HCT116 (cell line): ENCODE data around the gene DPH3. TPM values are rescaled to one million over a fixed set of nuclear protein-coding genes. Genes with fewer than 3 reads are reported as not detected.

Source experiments
- ATAC-seq: fragments of 200-7000 bp; cut with Tn5 transposase; 2 replicates; pipeline ENCODE4 v1.9.1; 2020; ENCODE audit warnings: mild to moderate bottlenecking, moderate library complexity
- BruUV-seq: library from RNA; stranded (reverse); fragments of 400-500 nt; replicated peaks from 2 replicates; lab custom pipeline; 2021; lab: Mats Ljungman, UMichigan
- CTCF ChIA-PET: fragments of 300-600 bp; sonication (Branson Sonifier 250); formaldehyde crosslinking; loops from one replicate; lab custom pipeline; 2021; ENCODE audit warnings: antibody characterized with exemption; lab: Charles Lee
- POLR2A ChIA-PET: fragments of 300-600, 350-600 bp; sonication (Branson Sonifier 250); formaldehyde crosslinking; loops from one replicate; lab custom pipeline; 2021; ENCODE audit warnings: antibody characterized with exemption; lab: Charles Lee
- RAD21 ChIA-PET, 2 experiments: fragments of 300-600 bp; sonication (Branson Sonifier 250); formaldehyde crosslinking; loops; one replicate each; lab custom pipeline; 2023; ENCODE audit warnings: low total read pairs in 2 of 2; ENCODE audit not compliant: uncharacterized antibody in 2 of 2, unreplicated experiment in 2 of 2, low non-redundant PET in 1 of 2; lab: Charles Lee
- DNase-seq: peaks from one replicate; pipeline ENCODE4 v3.0.0-alpha.2; 2010; ENCODE audit warnings: low read depth, low spot score
- H2AFZ ChIP-seq: fragments of 200-600 bp; shearing (Covaris generic), sonication (generic); 2 replicates; pipeline ENCODE4 v1.6.1; 2017; ENCODE audit warnings: low read depth, mixed run types, mixed read lengths, antibody characterized with exemption, low read length; ENCODE audit not compliant: poor library complexity, severe bottlenecking
- H3K27ac ChIP-seq: 2 replicates; pipeline ENCODE4 v1.5.1; 2012; ENCODE audit warnings: low read depth, low read length
- H3K27me3 ChIP-seq: fragments of 200-600 bp; sonication (generic); 2 replicates; pipeline ENCODE4 v1.6.1; 2016; ENCODE audit warnings: mixed run types, low read length, mixed read lengths; ENCODE audit not compliant: insufficient read depth
- H3K36me3 ChIP-seq, 2 experiments: fragments of 200-500 bp in 1 of 2; fragments of 200-600 bp in 1 of 2; sonication (Bioruptor generic) in 1 of 2; sonication (generic) in 1 of 2; 2 replicates each; pipeline versions ENCODE4 v1.5.1 to v1.6.1; 2014 to 2016; ENCODE audit warnings: low read length in 2 of 2, inconsistent platforms in 1 of 2, mixed read lengths in 1 of 2, mixed run types in 1 of 2; ENCODE audit not compliant: insufficient read depth in 2 of 2, control insufficient read depth in 1 of 2
- H3K4me1 ChIP-seq, 2 experiments: fragments of 200-600 bp in 1 of 2; sonication (generic) in 1 of 2; 2 replicates each; pipeline versions ENCODE4 v1.5.1 to v1.6.1; 2012 to 2017; ENCODE audit warnings: low read length in 2 of 2, inconsistent platforms in 1 of 2, mild to moderate bottlenecking in 1 of 2, mixed read lengths in 1 of 2, mixed run types in 1 of 2, moderate library complexity in 1 of 2; ENCODE audit not compliant: insufficient read depth in 2 of 2, control insufficient read depth in 1 of 2
- H3K4me2 ChIP-seq: fragments of 200-600 bp; sonication (generic); 2 replicates; pipeline ENCODE4 v1.6.1; 2017; ENCODE audit warnings: mixed run types, low read length, mixed read lengths
- H3K4me3 ChIP-seq, 2 experiments: fragments of 200-600 bp in 1 of 2; sonication (generic) in 1 of 2; replicated peaks in 1 of 2; 2 replicates each; pipeline ENCODE4 v1.5.1; 2011 to 2016; ENCODE audit warnings: low read length in 2 of 2, control low read depth in 1 of 2, low read depth in 1 of 2, mild to moderate bottlenecking in 1 of 2, mixed read lengths in 1 of 2, mixed run types in 1 of 2
- H3K79me2 ChIP-seq: fragments of 200-600 bp; sonication (generic); 2 replicates; pipeline ENCODE4 v1.6.1; 2017; ENCODE audit warnings: mild to moderate bottlenecking, mixed run types, low read length, moderate library complexity, mixed read lengths; ENCODE audit not compliant: insufficient read depth
- H3K9ac ChIP-seq: fragments of 200-600 bp; sonication (generic); 2 replicates; pipeline ENCODE4 v1.6.1; 2016; ENCODE audit warnings: low read length, mixed read lengths
- H3K9me2 ChIP-seq: fragments of 200-600 bp; sonication (generic), shearing (Covaris generic); 2 replicates; pipeline ENCODE4 v1.6.1; 2017; ENCODE audit warnings: mixed run types, mild to moderate bottlenecking, moderate library complexity; ENCODE audit not compliant: insufficient read depth
- H3K9me3 ChIP-seq, 2 experiments: fragments of 200-500 bp in 1 of 2; fragments of 200-600 bp in 1 of 2; sonication (Bioruptor generic) in 1 of 2; sonication (generic) in 1 of 2; 2 replicates each; pipeline ENCODE4 v1.6.1; 2014 to 2017; ENCODE audit warnings: low read length in 2 of 2, mixed read lengths in 2 of 2, inconsistent platforms in 1 of 2, low read depth in 1 of 2, mild to moderate bottlenecking in 1 of 2, mixed run types in 1 of 2, moderate library complexity in 1 of 2; ENCODE audit not compliant: control insufficient read depth in 1 of 2, insufficient read depth in 1 of 2
- H4K20me1 ChIP-seq: fragments of 200-600 bp; sonication (generic), shearing (Covaris generic); 2 replicates; pipeline ENCODE4 v1.6.1; 2017; ENCODE audit warnings: mixed run types, mild to moderate bottlenecking, moderate library complexity; ENCODE audit not compliant: insufficient read depth
- ATF3 ChIP-seq: IDR thresholded peaks from 2 replicates; pipeline ENCODE4 v1.6.1; 2012
- CBX3 ChIP-seq: IDR thresholded peaks from 2 replicates; pipeline ENCODE4 v1.6.1; 2012; ENCODE audit warnings: low read depth
- CEBPB ChIP-seq: IDR thresholded peaks from 2 replicates; pipeline ENCODE4 v1.6.1; 2012; ENCODE audit warnings: low read depth
- CTCF ChIP-seq, 3 experiments: fragments of 200-600 bp in 1 of 3; sonication (generic) in 1 of 3; IDR thresholded peaks in 2 of 3; conservative IDR thresholded peaks in 1 of 3; 2 replicates each; pipeline ENCODE4 v1.5.1; 2012 to 2017; ENCODE audit warnings: low read depth in 2 of 3, low read length in 2 of 3, antibody characterized with exemption in 1 of 3, borderline replicate concordance in 1 of 3, control low read depth in 1 of 3, mild to moderate bottlenecking in 1 of 3, mixed read lengths in 1 of 3, mixed run types in 1 of 3, moderate library complexity in 1 of 3; ENCODE audit not compliant: insufficient read depth in 1 of 3
- EGR1 ChIP-seq: IDR thresholded peaks from 2 replicates; pipeline ENCODE4 v1.6.1; 2012; ENCODE audit warnings: low read depth
- ELF1 ChIP-seq: IDR thresholded peaks from 2 replicates; pipeline ENCODE4 v1.6.1; 2012; ENCODE audit warnings: low read depth, borderline replicate concordance
- EZH2 ChIP-seq: fragments of 200-600 bp; sonication (generic); IDR thresholded peaks from 2 replicates; pipeline ENCODE4 v1.6.1; 2017; ENCODE audit warnings: antibody characterized with exemption, mixed run types
- EZH2phosphoT487 ChIP-seq: fragments of 200-600 bp; IDR thresholded peaks from 2 replicates; pipeline ENCODE4 v1.6.1; 2018; ENCODE audit warnings: antibody characterized with exemption, borderline replicate concordance
- JUND ChIP-seq: IDR thresholded peaks from 2 replicates; pipeline ENCODE4 v1.6.1; 2012
- MAX ChIP-seq: IDR thresholded peaks from 2 replicates; pipeline ENCODE4 v1.6.1; 2012
- POLR2A ChIP-seq: IDR thresholded peaks from 2 replicates; pipeline ENCODE4 v1.7.0; 2011; ENCODE audit warnings: borderline replicate concordance; ENCODE audit not compliant: insufficient read depth, insufficient read length; ENCODE audit errors: extremely low read depth
- POLR2AphosphoS5 ChIP-seq: IDR thresholded peaks from 2 replicates; pipeline ENCODE4 v1.6.1; 2011; ENCODE audit warnings: mild to moderate bottlenecking, low read depth, low read length, moderate library complexity
- RAD21 ChIP-seq: IDR thresholded peaks from 2 replicates; pipeline ENCODE4 v1.6.1; 2012; ENCODE audit warnings: low read depth, mild to moderate bottlenecking
- REST ChIP-seq: IDR thresholded peaks from 2 replicates; pipeline ENCODE4 v1.6.1; 2012; ENCODE audit warnings: low read depth
- ZBTB33 ChIP-seq: IDR thresholded peaks from 2 replicates; pipeline ENCODE4 v1.6.1; 2011; ENCODE audit warnings: mild to moderate bottlenecking, low read length, moderate library complexity; ENCODE audit not compliant: insufficient replicate concordance; ENCODE audit errors: extremely low read depth
- ZFX ChIP-seq: fragments of 450-650 bp; IDR thresholded peaks from 2 replicates; pipeline ENCODE4 v1.6.1; 2017
- ZNF274 ChIP-seq: fragments of 200-500 bp; sonication (Bioruptor generic); IDR thresholded peaks from 2 replicates; pipeline ENCODE4 v1.6.1; 2014; ENCODE audit warnings: mild to moderate bottlenecking, low read depth, low read length, inconsistent platforms
- intact Hi-C: fragments of 100-400 bp; cut with micrococcal nuclease; formaldehyde crosslinking; loops from 2 replicates; pipeline ENCODE4 v1.10.0; 2022
- total RNA-seq: library from RNA; stranded (reverse); gene quantifications from one replicate; pipeline ENCODE4 v1.2.1, GENCODE V29; 2021; ENCODE audit not compliant: unreplicated experiment

The DPH3 gene
- total RNA-seq, 1 experiment from 2014 or later = 13.8 TPM

GRCh38 chr3:16303037-16303575 lies 38.4 kb upstream of the DPH3 start:
- POLR2A ChIA-PET = no interaction called here
- no peaks in the 10 kb centered on the region for H3K27me3 ChIP-seq
- peaks cover 0 to 10% of the 10 kb centered on the region in 2 experiments; a peak in 2 of 4 replicates for H3K36me3 ChIP-seq
- H3K4me1 ChIP-seq = no peaks in the 10 kb centered on the region
- H2AFZ ChIP-seq = no peak overlapping the region
- intact Hi-C loops = no loop called here
- no peak overlapping the region for H3K4me2 ChIP-seq
- TF ChIP-seq ELF1 = no peak
- TF ChIP-seq ZFX = no peak
- no peak for TF ChIP-seq JUND
- TF ChIP-seq CTCF (IDR thresholded peaks at IDR 0.05 in 2 of 3, conservative IDR thresholded peaks at IDR 0.05 in 1 of 3; ENCODE audit: borderline replicate concordance in 1 of 3, insufficient read depth in 1 of 3, low read depth in 2 of 3, low read length in 2 of 3) = no peak
- TF ChIP-seq REST = no peak
- no peak for TF ChIP-seq POLR2AphosphoS5
- no peak for TF ChIP-seq ZBTB33
- no peak for TF ChIP-seq EGR1
- no peak for TF ChIP-seq CBX3
- TF ChIP-seq EZH2phosphoT487 = no peak
- TF ChIP-seq ATF3 = no peak
- no peak for TF ChIP-seq RAD21
- TF ChIP-seq MAX = no peak
- TF ChIP-seq CEBPB = no peak
- TF ChIP-seq EZH2 = no peak
- TF ChIP-seq ZNF274 = no peak
- TF ChIP-seq POLR2A = no peak
- BruUV-seq = no TSS peak
- no peaks in the 10 kb centered on the region for H3K9me2 ChIP-seq
- CTCF ChIA-PET = interaction anchor here (1.8 kb wide), 1 partner anchor 13 kb away, joined by 9 read pairs; no protein-coding TSS in a partner anchor
- no peak overlapping the region for H3K27ac ChIP-seq
- DNase-seq = no peak
- ATAC-seq = no peak
- H4K20me1 ChIP-seq = no peaks in the 10 kb centered on the region
- H3K79me2 ChIP-seq = no peaks in the 10 kb centered on the region; the same call in 1 of the 2 replicates
- no peak overlapping the region for H3K9ac ChIP-seq
- H3K9me3 ChIP-seq = no peaks in the 10 kb centered on the region
- RAD21 ChIA-PET = no interaction called here
- no peak overlapping the region for H3K4me3 ChIP-seq
